Vagina (tissue), 2 donors: ENCODE results near the gene SBNO1.
"Not testable (repeated sequence)": the region's sequence is repeated elsewhere in the genome, so short reads cannot be mapped to it uniquely, and the experiment has no call there.

ENCODE experiments used
- POLR2A ChIP-seq, 2 donors: fragments of 450-650 bp; IDR thresholded peaks; one replicate each; pipeline ENCODE4 v1.6.1; 2017; ENCODE audit warnings: antibody characterized with exemption in 2 of 2, mild to moderate bottlenecking in 2 of 2, moderate library complexity in 2 of 2
- POLR2AphosphoS5 ChIP-seq, 2 donors: sonication (generic); formaldehyde crosslinking; IDR thresholded peaks; one replicate each; pipeline ENCODE4 v1.9.0; 2017; ENCODE audit warnings: antibody characterized with exemption in 2 of 2, mild to moderate bottlenecking in 2 of 2, low read depth in 1 of 2; ENCODE audit not compliant: insufficient read depth in 1 of 2
- TF ChIP-seq, protein P1 (sequence below), 3 experiments: fragments of 450-650 bp in 2 of 3; fragments of 200-600 bp in 1 of 3; sonication (generic) in 1 of 3; IDR thresholded peaks; one replicate each; pipeline ENCODE4 v1.5.1; 2017 to 2019; ENCODE audit warnings: antibody characterized with exemption in 3 of 3, mild to moderate bottlenecking in 2 of 3, moderate library complexity in 2 of 3

GRCh38 chr12:123409284-123410040, 44.8 kb upstream of the SBNO1 start:
- TF ChIP-seq POLR2AphosphoS5 (IDR thresholded peaks at IDR 0.05; ENCODE audit: insufficient read depth in 1 of 2, low read depth in 1 of 2); POLR2A (IDR thresholded peaks at IDR 0.05): not testable (repeated sequence)
- TF ChIP-seq, protein P1, sequence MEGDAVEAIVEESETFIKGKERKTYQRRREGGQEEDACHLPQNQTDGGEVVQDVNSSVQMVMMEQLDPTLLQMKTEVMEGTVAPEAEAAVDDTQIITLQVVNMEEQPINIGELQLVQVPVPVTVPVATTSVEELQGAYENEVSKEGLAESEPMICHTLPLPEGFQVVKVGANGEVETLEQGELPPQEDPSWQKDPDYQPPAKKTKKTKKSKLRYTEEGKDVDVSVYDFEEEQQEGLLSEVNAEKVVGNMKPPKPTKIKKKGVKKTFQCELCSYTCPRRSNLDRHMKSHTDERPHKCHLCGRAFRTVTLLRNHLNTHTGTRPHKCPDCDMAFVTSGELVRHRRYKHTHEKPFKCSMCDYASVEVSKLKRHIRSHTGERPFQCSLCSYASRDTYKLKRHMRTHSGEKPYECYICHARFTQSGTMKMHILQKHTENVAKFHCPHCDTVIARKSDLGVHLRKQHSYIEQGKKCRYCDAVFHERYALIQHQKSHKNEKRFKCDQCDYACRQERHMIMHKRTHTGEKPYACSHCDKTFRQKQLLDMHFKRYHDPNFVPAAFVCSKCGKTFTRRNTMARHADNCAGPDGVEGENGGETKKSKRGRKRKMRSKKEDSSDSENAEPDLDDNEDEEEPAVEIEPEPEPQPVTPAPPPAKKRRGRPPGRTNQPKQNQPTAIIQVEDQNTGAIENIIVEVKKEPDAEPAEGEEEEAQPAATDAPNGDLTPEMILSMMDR (IDR thresholded peaks at IDR 0.05), result not testable (repeated sequence)
